Measurements from ENCODE around the gene GALNT18. TPM values are rescaled to one million over a fixed set of nuclear protein-coding genes. Genes with fewer than 3 reads are reported as not detected.

Gene GALNT18
- total RNA-seq, 2 donors from 2014 or later, result 29.4 to 105 TPM

GRCh38 chr11:11502263-11502861 is 119.4 kb downstream of the GALNT18 start:
- H3K36me3 ChIP-seq, result no peaks in the 10 kb centered on the region
- no peak overlapping the region for H3K4me3 ChIP-seq
- 47% methylated on average over 9 of the region's 9 CpGs for WGBS
- peak overlapping the region; percentile 40 to 52 for H3K27ac ChIP-seq
- DNase-seq (ENCODE audit: low spot score), result peak; percentile 63
- peaks cover 13% of the 10 kb centered on the region for H3K4me1 ChIP-seq (replicated peaks)
- peak; percentile 67 for TF ChIP-seq POLR2AphosphoS5 (IDR thresholded peaks at IDR 0.05)
- no peak for TF ChIP-seq POLR2A (IDR thresholded peaks at IDR 0.05)
- H3K27me3 ChIP-seq (replicated peaks; ENCODE audit: insufficient read depth), result no peaks in the 10 kb centered on the region
- intact Hi-C loops (cut with DNase I), result no loop called here
- no peaks in the 10 kb centered on the region for H3K9me3 ChIP-seq

DNA sequence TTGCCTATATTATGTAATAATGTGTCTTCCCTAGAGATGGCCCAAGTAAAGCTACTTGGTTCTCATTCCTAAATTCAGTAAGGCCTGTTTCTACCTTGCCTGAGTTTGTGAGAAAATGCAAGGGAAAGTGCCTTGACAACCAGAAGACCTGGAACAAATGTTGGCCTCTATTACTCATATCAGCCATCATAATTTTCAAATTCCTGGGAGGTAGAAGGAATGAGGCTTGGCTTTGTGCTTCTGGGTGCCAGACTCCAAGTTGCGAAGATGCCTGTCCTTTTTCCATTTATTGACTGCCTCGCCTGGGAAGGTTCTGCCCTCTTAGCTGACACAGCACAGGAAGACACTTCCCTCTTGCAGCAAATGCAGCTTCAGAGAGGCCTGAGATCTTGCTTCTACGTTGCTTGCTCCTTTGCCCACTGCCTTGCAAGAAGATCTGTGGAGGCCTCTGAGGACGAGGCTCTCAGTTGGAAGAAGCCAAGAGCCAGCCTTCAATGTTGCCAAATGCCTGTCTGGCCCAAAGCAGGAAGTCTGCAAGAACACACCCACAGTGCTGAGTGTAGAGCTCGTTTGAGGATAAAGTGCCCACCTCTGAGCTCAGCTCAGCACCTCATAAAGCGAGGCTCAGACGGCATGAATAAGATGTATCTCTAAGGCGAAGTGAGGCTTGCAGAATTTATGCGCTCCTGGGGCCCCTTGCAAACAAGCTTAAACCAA is 120.1 kb downstream of the GALNT18 start:
- TF ChIP-seq, protein P1, sequence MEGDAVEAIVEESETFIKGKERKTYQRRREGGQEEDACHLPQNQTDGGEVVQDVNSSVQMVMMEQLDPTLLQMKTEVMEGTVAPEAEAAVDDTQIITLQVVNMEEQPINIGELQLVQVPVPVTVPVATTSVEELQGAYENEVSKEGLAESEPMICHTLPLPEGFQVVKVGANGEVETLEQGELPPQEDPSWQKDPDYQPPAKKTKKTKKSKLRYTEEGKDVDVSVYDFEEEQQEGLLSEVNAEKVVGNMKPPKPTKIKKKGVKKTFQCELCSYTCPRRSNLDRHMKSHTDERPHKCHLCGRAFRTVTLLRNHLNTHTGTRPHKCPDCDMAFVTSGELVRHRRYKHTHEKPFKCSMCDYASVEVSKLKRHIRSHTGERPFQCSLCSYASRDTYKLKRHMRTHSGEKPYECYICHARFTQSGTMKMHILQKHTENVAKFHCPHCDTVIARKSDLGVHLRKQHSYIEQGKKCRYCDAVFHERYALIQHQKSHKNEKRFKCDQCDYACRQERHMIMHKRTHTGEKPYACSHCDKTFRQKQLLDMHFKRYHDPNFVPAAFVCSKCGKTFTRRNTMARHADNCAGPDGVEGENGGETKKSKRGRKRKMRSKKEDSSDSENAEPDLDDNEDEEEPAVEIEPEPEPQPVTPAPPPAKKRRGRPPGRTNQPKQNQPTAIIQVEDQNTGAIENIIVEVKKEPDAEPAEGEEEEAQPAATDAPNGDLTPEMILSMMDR (IDR thresholded peaks at IDR 0.05), result no peak
- no peak for TF ChIP-seq POLR2AphosphoS5 (IDR thresholded peaks at IDR 0.05)
- TF ChIP-seq POLR2A (IDR thresholded peaks at IDR 0.05), result no peak
- Histone ChIP-seq H3K36me3 (no peaks in the 10 kb centered on the region), H3K27me3 (replicated peaks; ENCODE audit: insufficient read depth) (no peaks in the 10 kb centered on the region), H3K9me3 (no peaks in the 10 kb centered on the region), H3K27ac (peak overlapping the region; percentile 40 to 52), H3K4me1 (replicated peaks) (peaks cover 13% of the 10 kb centered on the region), H3K4me3 (no peak overlapping the region)
- intact Hi-C loops (cut with DNase I), result no loop called here
- no peak for DNase-seq (ENCODE audit: low spot score)
- WGBS, result 60% methylated on average over 9 of the region's 9 CpGs

DNA sequence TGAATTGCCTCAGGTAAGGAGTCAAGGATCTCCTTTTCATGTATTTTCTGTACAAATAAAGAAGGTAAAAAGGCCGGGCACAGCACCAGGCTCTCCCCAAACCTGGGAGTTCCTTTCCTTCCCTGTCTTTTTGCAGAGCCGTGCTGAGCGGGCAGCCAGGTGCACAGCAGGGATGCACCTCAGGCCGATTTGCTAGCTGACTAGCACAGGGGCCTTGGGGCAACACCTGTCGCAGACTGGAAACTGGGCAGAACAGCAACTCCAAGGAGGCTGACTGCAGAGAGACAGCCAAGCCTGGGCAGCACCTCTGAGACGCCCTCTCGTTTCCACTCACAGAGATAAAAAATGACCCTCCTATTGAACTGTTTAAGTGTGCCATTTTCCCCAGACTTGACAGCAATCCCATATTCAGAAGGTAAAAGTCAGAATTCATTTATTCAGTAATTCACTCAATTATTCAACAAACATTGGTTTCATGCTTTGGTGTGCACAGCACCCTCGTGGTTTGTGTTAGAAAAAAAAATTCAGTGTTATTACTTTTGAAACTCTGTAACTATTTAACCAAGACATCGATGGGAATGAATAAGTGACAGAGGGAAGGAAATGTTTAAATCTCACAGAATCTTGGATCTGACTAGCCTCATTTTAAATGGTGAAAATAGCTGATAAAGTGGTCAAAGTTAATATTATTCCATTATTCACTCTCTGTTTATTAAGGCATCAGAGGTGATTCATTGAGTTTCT is 120.9 kb downstream of the GALNT18 start:
- no peak for DNase-seq (ENCODE audit: low spot score)
- intact Hi-C loops (cut with DNase I), result no loop called here
- H3K27ac ChIP-seq, result peak overlapping the region in 1 of 2 donors; percentile 52
- no peaks in the 10 kb centered on the region for H3K27me3 ChIP-seq (replicated peaks; ENCODE audit: insufficient read depth)
- 82% methylated on average over 9 of the region's 9 CpGs for WGBS
- peaks cover 13% of the 10 kb centered on the region for H3K4me1 ChIP-seq (replicated peaks)
- no peak overlapping the region for H3K4me3 ChIP-seq
- no peaks in the 10 kb centered on the region for H3K9me3 ChIP-seq
- TF ChIP-seq POLR2AphosphoS5 (IDR thresholded peaks at IDR 0.05), result no peak
- no peak for TF ChIP-seq POLR2A (IDR thresholded peaks at IDR 0.05)
- TF ChIP-seq, protein P1 (IDR thresholded peaks at IDR 0.05), result no peak
- no peaks in the 10 kb centered on the region for H3K36me3 ChIP-seq

DNA sequence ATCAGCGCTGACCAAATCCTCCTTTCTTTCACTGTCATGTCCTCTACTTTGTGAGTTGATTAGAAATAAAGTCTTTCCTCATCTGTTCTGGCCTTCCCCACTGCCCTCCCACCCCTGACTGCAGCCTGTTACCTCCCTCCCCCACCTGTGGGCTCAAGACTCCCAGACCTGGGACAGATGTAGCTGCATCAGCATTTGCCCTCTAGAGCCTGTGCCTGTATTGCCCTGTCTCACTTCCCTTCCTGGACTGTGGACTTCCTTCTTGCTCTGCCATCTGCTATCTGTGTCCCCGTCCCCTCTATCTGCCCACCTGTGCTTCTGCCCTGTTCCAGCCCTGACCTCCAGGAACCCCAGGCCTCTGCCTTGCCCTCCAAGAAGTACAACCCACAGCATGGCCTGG is 122.5 kb downstream of the GALNT18 start:
- no peak for TF ChIP-seq POLR2A (IDR thresholded peaks at IDR 0.05)
- no peak for TF ChIP-seq POLR2AphosphoS5 (IDR thresholded peaks at IDR 0.05)
- TF ChIP-seq, protein P1 (IDR thresholded peaks at IDR 0.05), result no peak
- Histone ChIP-seq H3K4me3 (no peak overlapping the region), H3K27ac (no peak overlapping the region), H3K9me3 (no peaks in the 10 kb centered on the region), H3K27me3 (replicated peaks; ENCODE audit: insufficient read depth) (no peaks in the 10 kb centered on the region), H3K4me1 (replicated peaks) (peaks cover 13% of the 10 kb centered on the region), H3K36me3 (no peaks in the 10 kb centered on the region)
- 94% methylated on average over 2 of the region's 2 CpGs for WGBS
- DNase-seq (ENCODE audit: low spot score), result no peak
- intact Hi-C loops (cut with DNase I), result no loop called here

DNA sequence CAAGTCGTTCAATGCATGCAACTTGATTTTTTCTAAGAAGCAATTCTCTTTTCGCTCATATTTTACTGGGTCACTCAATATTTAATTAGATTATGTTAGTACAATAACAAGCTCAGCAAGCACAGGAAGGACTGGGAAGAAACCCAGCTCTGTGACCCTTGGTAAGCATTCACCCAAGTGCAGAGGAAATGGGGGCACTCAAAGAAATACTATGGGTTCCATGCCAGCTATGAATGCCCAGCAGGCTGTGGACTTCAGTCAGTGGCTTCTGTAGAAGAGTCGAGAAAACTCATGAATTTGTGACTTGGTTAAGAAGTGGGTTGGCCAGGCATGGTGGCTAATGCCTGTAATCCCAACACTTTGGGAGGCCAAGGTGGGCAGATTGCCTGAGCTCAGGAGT is 123.6 kb downstream of the GALNT18 start:
- Histone ChIP-seq H3K4me1 (replicated peaks) (peaks cover 13% of the 10 kb centered on the region), H3K4me3 (no peak overlapping the region), H3K27me3 (replicated peaks; ENCODE audit: insufficient read depth) (no peaks in the 10 kb centered on the region), H3K9me3 (no peaks in the 10 kb centered on the region), H3K27ac (no peak overlapping the region), H3K36me3 (no peaks in the 10 kb centered on the region)
- TF ChIP-seq, protein P1 (IDR thresholded peaks at IDR 0.05), result no peak
- TF ChIP-seq POLR2AphosphoS5 (IDR thresholded peaks at IDR 0.05), result no peak
- TF ChIP-seq POLR2A (IDR thresholded peaks at IDR 0.05), result no peak
- WGBS, result 76% methylated on average over 3 of the region's 3 CpGs
- intact Hi-C loops (cut with DNase I), result no loop called here
- no peak for DNase-seq (ENCODE audit: low spot score)

All from prostate gland (tissue), 2 donors.